Nephron progenitor cell (in vitro differentiated cells): Measurements from ENCODE around the gene UACA.

Experiments
- DNase-seq: peaks from one replicate; pipeline ENCODE4 v3.0.0; 2021
- H3K27ac Mint-ChIP-seq: 2 replicates; pipeline ENCODE4 v1.8.0; 2021; ENCODE audit warnings: mild to moderate bottlenecking, moderate library complexity, mixed read lengths
- H3K27me3 Mint-ChIP-seq: 2 replicates; pipeline ENCODE4 v1.8.0; 2021; ENCODE audit warnings: mild to moderate bottlenecking, low read depth, mixed read lengths; ENCODE audit not compliant: poor library complexity
- H3K36me3 Mint-ChIP-seq: 2 replicates; pipeline ENCODE4 v1.8.0; 2021; ENCODE audit warnings: low read depth, mixed read lengths
- H3K4me1 Mint-ChIP-seq: 2 replicates; pipeline ENCODE4 v1.8.0; 2021; ENCODE audit warnings: mixed read lengths
- H3K4me3 Mint-ChIP-seq: 2 replicates; pipeline ENCODE4 v1.8.0; 2021; ENCODE audit warnings: mild to moderate bottlenecking, moderate library complexity, mixed read lengths
- H3K9me3 Mint-ChIP-seq: 2 replicates; pipeline ENCODE4 v1.8.0; 2021; ENCODE audit warnings: mild to moderate bottlenecking, moderate library complexity, mixed read lengths
- CTCF ChIP-seq: fragments of 200-600 bp; sonication (generic); IDR thresholded peaks from 2 replicates; pipeline ENCODE4 v1.5.0; 2021; ENCODE audit warnings: antibody characterized with exemption

Gene UACA

GRCh38 chr15:70707686-70708300 is 55.6 kb downstream of the UACA start:
- peaks cover 6% of the 10 kb centered on the region for H3K36me3 Mint-ChIP-seq
- no peak for TF ChIP-seq CTCF
- no peaks in the 10 kb centered on the region for H3K9me3 Mint-ChIP-seq
- H3K27me3 Mint-ChIP-seq = no peaks in the 10 kb centered on the region
- peaks cover 24% of the 10 kb centered on the region for H3K4me1 Mint-ChIP-seq
- no peak overlapping the region for H3K4me3 Mint-ChIP-seq
- no peak for DNase-seq
- no peak overlapping the region for H3K27ac Mint-ChIP-seq

- TF ChIP-seq CTCF = no peak
- Mint-ChIP-seq H3K9me3 (no peaks in the 10 kb centered on the region), H3K27me3 (no peaks in the 10 kb centered on the region), H3K4me1 (peaks cover 36% of the 10 kb centered on the region), H3K36me3 (peaks cover 6% of the 10 kb centered on the region), H3K27ac (peak overlapping the region; percentile 24), H3K4me3 (no peak overlapping the region)
- no peak for DNase-seq
Measured at GRCh38 chr15:70704731-70705130, 58.6 kb downstream of the UACA start.

- Mint-ChIP-seq H3K4me3 (no peak overlapping the region), H3K27ac (peak overlapping the region; percentile 24), H3K27me3 (no peaks in the 10 kb centered on the region), H3K36me3 (peaks cover 6% of the 10 kb centered on the region), H3K4me1 (peaks cover 36% of the 10 kb centered on the region), H3K9me3 (no peaks in the 10 kb centered on the region)
- TF ChIP-seq CTCF = no peak
- DNase-seq = no peak
Measured at GRCh38 chr15:70704166-70704565, 59.2 kb downstream of the UACA start.

- Mint-ChIP-seq H3K4me3 (no peak overlapping the region), H3K9me3 (no peaks in the 10 kb centered on the region), H3K4me1 (peaks cover 42% of the 10 kb centered on the region), H3K36me3 (peaks cover 6% of the 10 kb centered on the region), H3K27ac (peak overlapping the region; percentile 7), H3K27me3 (no peaks in the 10 kb centered on the region)
- no peak for DNase-seq
- no peak for TF ChIP-seq CTCF
Measured at GRCh38 chr15:70703096-70703878, 60.1 kb downstream of the UACA start.

GRCh38 chr15:70702584-70702983 is 60.8 kb downstream of the UACA start:
- Mint-ChIP-seq H3K27ac (no peak overlapping the region), H3K9me3 (no peaks in the 10 kb centered on the region), H3K27me3 (no peaks in the 10 kb centered on the region), H3K4me3 (no peak overlapping the region), H3K4me1 (peaks cover 42% of the 10 kb centered on the region), H3K36me3 (peaks cover 6% of the 10 kb centered on the region)
- TF ChIP-seq CTCF = no peak
- no peak for DNase-seq
